ENCODE data around the gene PLA2G4F. TPM values are rescaled to one million over a fixed set of nuclear protein-coding genes. Genes with fewer than 3 reads are reported as not detected.

PLA2G4F gene
- total and polyA plus RNA-seq, 10 donors = 0.03 TPM; not detected in 9

GRCh38 chr15:42201801-42202200, 45.4 kb upstream of the PLA2G4F start:
- TF ChIP-seq POLR2AphosphoS5 (IDR thresholded peaks at IDR 0.05) = no peak
- no peak for TF ChIP-seq POLR2A (IDR thresholded peaks at IDR 0.05)
- no peak for TF ChIP-seq CTCF (IDR thresholded peaks at IDR 0.05 in 8 of 11, conservative IDR thresholded peaks at IDR 0.05 in 3 of 11)
- Histone ChIP-seq H3K4me1 (peaks cover 3 to 47% (median 22%) of the 10 kb centered on the region in 6 donors), H3K27ac (no peak overlapping the region), H3K4me3 (no peak overlapping the region), H3K9me3 (no peaks in the 10 kb centered on the region), H3K36me3 (peaks cover 0 to 63% (median 24%) of the 10 kb centered on the region in 6 donors), H3K27me3 (replicated peaks in 1 of 7) (no peaks in the 10 kb centered on the region)
- WGBS, 5 donors = 94 to 100% (median 95%) methylated on average over 1 of the region's 1 CpG
- intact Hi-C loops (cut with DNase I; ENCODE audit: low total_unique reads) = no loop called here
- DNase-seq = no peak

- no peaks in the 10 kb centered on the region for H3K27me3 ChIP-seq (replicated peaks in 1 of 7)
- no peak for DNase-seq
- intact Hi-C loops (cut with DNase I; ENCODE audit: low total_unique reads) = no loop called here
- peaks cover 0 to 81% (median 28%) of the 10 kb centered on the region in 6 donors for H3K36me3 ChIP-seq
- TF ChIP-seq CTCF (IDR thresholded peaks at IDR 0.05 in 8 of 11, conservative IDR thresholded peaks at IDR 0.05 in 3 of 11) = no peak
- TF ChIP-seq POLR2A (IDR thresholded peaks at IDR 0.05) = no peak
- TF ChIP-seq POLR2AphosphoS5 (IDR thresholded peaks at IDR 0.05) = no peak
- peaks cover 0 to 27% (median 8%) of the 10 kb centered on the region in 6 donors for H3K4me1 ChIP-seq
- H3K4me3 ChIP-seq = no peak overlapping the region
- H3K9me3 ChIP-seq = peaks cover 0 to 4% (median 0%) of the 10 kb centered on the region in 8 donors
- H3K27ac ChIP-seq = no peak overlapping the region
- 80 to 98% (median 94%) methylated on average over 5 of the region's 5 CpGs for WGBS, 5 donors
Measured at GRCh38 chr15:42199126-42199525, 42.7 kb upstream of the PLA2G4F start.

- H3K36me3 ChIP-seq = peaks cover 0 to 79% (median 28%) of the 10 kb centered on the region in 6 donors
- intact Hi-C loops (cut with DNase I; ENCODE audit: low total_unique reads) = no loop called here
- H3K27ac ChIP-seq = no peak overlapping the region
- 92 to 100% (median 96%) methylated on average over 1 of the region's 1 CpG for WGBS, 5 donors
- peaks cover 0 to 4% (median 0%) of the 10 kb centered on the region in 8 donors for H3K9me3 ChIP-seq
- DNase-seq = no peak
- no peaks in the 10 kb centered on the region for H3K27me3 ChIP-seq (replicated peaks in 1 of 7)
- no peak overlapping the region for H3K4me3 ChIP-seq
- H3K4me1 ChIP-seq = peaks cover 0 to 25% (median 2%) of the 10 kb centered on the region in 6 donors
- TF ChIP-seq POLR2A (IDR thresholded peaks at IDR 0.05) (no peak), POLR2AphosphoS5 (IDR thresholded peaks at IDR 0.05) (no peak), CTCF (IDR thresholded peaks at IDR 0.05 in 8 of 11, conservative IDR thresholded peaks at IDR 0.05 in 3 of 11) (no peak)
Measured at GRCh38 chr15:42198516-42198915, 42.1 kb upstream of the PLA2G4F start.

GRCh38 chr15:42194513-42194912, 38.1 kb upstream of the PLA2G4F start:
- H3K27ac ChIP-seq = no peak overlapping the region
- H3K27me3 ChIP-seq (replicated peaks in 1 of 7) = no peaks in the 10 kb centered on the region
- peaks cover 0 to 4% (median 0%) of the 10 kb centered on the region in 8 donors for H3K9me3 ChIP-seq
- no peak for DNase-seq
- intact Hi-C loops (cut with DNase I; ENCODE audit: low total_unique reads) = no loop called here
- H3K4me1 ChIP-seq = peaks cover 0 to 27% (median 3%) of the 10 kb centered on the region in 6 donors
- H3K4me3 ChIP-seq = no peak overlapping the region
- peaks cover 0 to 91% (median 42%) of the 10 kb centered on the region in 6 donors for H3K36me3 ChIP-seq
- TF ChIP-seq CTCF (IDR thresholded peaks at IDR 0.05 in 8 of 11, conservative IDR thresholded peaks at IDR 0.05 in 3 of 11) (no peak), POLR2AphosphoS5 (IDR thresholded peaks at IDR 0.05) (no peak), POLR2A (IDR thresholded peaks at IDR 0.05) (no peak)
- 81 to 92% (median 88%) methylated on average over 5 of the region's 5 CpGs for WGBS, 5 donors
